A549 (cell line): ENCODE results near the gene ZNF750. TPM values are rescaled to one million over a fixed set of nuclear protein-coding genes. Genes with fewer than 3 reads are reported as not detected.

Experiments
- ATAC-seq, 2 experiments: fragments of 200-7000 bp in 1 of 2; fragments of >200 bp in 1 of 2; cut with Nextera tagmentation in 1 of 2; cut with Tn5 transposase in 1 of 2; 3 replicates each; pipeline versions ENCODE4 v1.8.0 to v1.9.1; 2018 to 2020; ENCODE audit warnings: mild to moderate bottlenecking in 1 of 2, moderate library complexity in 1 of 2
- CTCF ChIA-PET: fragments of 300-600 bp; sonication (Branson Sonifier 250); formaldehyde crosslinking; extraction: SDS; loops from one replicate; lab custom pipeline; 2021; ENCODE audit warnings: antibody characterized with exemption, inconsistent platforms; lab: Yijun Ruan, JAX
- POLR2A ChIA-PET: fragments of 350-600 bp; formaldehyde crosslinking; extraction: SDS; loops from one replicate; lab custom pipeline; 2021; ENCODE audit warnings: antibody characterized with exemption, inconsistent platforms; lab: Yijun Ruan, JAX
- DNase-seq, 2 experiments: peaks; one replicate each; pipeline versions ENCODE4 v3.0.0 to v3.0.0-alpha.2; 2011 to 2016; ENCODE audit warnings: low read depth in 1 of 2, low spot score in 1 of 2
- FAIRE-seq: peaks from 2 replicates; lab custom pipeline; 2011; peaks lifted over from hg19 to GRCh38; lab: Jason Lieb, UNC
- H3K27ac ChIP-seq, 2 experiments: fragments of >200 bp; sonication (Bioruptor Twin); formaldehyde crosslinking; 3 replicates each; pipeline ENCODE4 v1.5.1; 2016 to 2017
- H3K4me1 ChIP-seq: fragments of >200 bp; sonication (Bioruptor Twin); formaldehyde crosslinking; 3 replicates; pipeline ENCODE4 v1.6.1; 2016
- H3K4me2 ChIP-seq: fragments of >200 bp; sonication (Bioruptor Twin); formaldehyde crosslinking; 3 replicates; pipeline ENCODE4 v1.6.1; 2016
- H3K4me3 ChIP-seq: fragments of >200 bp; sonication (Bioruptor Twin); formaldehyde crosslinking; 3 replicates; pipeline ENCODE4 v1.5.1; 2016
- H3K9me3 ChIP-seq: fragments of >200 bp; sonication (Bioruptor Twin); formaldehyde crosslinking; 3 replicates; pipeline ENCODE4 v1.6.1; 2016
- BHLHE40 ChIP-seq: IDR thresholded peaks from 2 replicates; pipeline ENCODE4 v1.6.1; 2012; ENCODE audit warnings: low read depth, low read length, inconsistent platforms
- CBX2 ChIP-seq: fragments of 200-600 bp; sonication (generic); IDR thresholded peaks from 2 replicates; pipeline ENCODE4 v1.6.1; 2016; ENCODE audit warnings: low read depth, mild to moderate bottlenecking, borderline replicate concordance
- CBX8 ChIP-seq: fragments of 200-600 bp; sonication (generic); IDR thresholded peaks from 2 replicates; pipeline ENCODE4 v1.6.1; 2016
- CHD2 ChIP-seq: fragments of 150-350 bp; IDR thresholded peaks from 2 replicates; pipeline ENCODE4 v1.6.1; 2014; ENCODE audit warnings: low read length; ENCODE audit not compliant: partially characterized antibody
- CHD4 ChIP-seq: fragments of 200-600 bp; sonication (generic); IDR thresholded peaks from 2 replicates; pipeline ENCODE4 v1.6.1; 2016; ENCODE audit warnings: antibody characterized with exemption, mild to moderate bottlenecking, borderline replicate concordance
- EHF ChIP-seq: fragments of 250-450 bp; sonication (Bioruptor Pico); IDR thresholded peaks from 2 replicates; pipeline ENCODE4 v1.5.0; 2020; ENCODE audit warnings: mild to moderate bottlenecking
- EHMT2 ChIP-seq: fragments of 200-600 bp; sonication (generic); IDR thresholded peaks from 2 replicates; pipeline ENCODE4 v1.6.1; 2016; ENCODE audit warnings: antibody characterized with exemption, low read depth, mild to moderate bottlenecking, moderate library complexity
- ESRRA ChIP-seq: fragments of 150-350 bp; IDR thresholded peaks from 2 replicates; pipeline ENCODE4 v1.6.1; 2014; ENCODE audit warnings: mild to moderate bottlenecking, low read length, borderline replicate concordance
- FOXS1 ChIP-seq: fragments of 250-450 bp; sonication (Bioruptor Pico); IDR thresholded peaks from 2 replicates; pipeline ENCODE4 v1.5.0; 2020; ENCODE audit warnings: mild to moderate bottlenecking, moderate library complexity
- HDAC2 ChIP-seq: fragments of 200-600 bp; sonication (generic); IDR thresholded peaks from 2 replicates; pipeline ENCODE4 v1.6.1; 2016
- HOXA7 ChIP-seq: fragments of 250-450 bp; sonication (Bioruptor Pico); IDR thresholded peaks from 2 replicates; pipeline ENCODE4 v1.5.0; 2020; ENCODE audit warnings: mild to moderate bottlenecking, moderate library complexity
- JUN ChIP-seq, 2 experiments: fragments of >200 bp; sonication (Bioruptor Twin); formaldehyde crosslinking; IDR thresholded peaks; 2 replicates in 1 of 2; 3 replicates in 1 of 2; pipeline ENCODE4 v1.6.1; 2016 to 2017
- KDM1A ChIP-seq: fragments of 200-600 bp; sonication (generic); IDR thresholded peaks from 2 replicates; pipeline ENCODE4 v1.6.1; 2016; ENCODE audit warnings: low read depth, mild to moderate bottlenecking
- KDM5A ChIP-seq: fragments of 200-600 bp; sonication (generic); IDR thresholded peaks from 2 replicates; pipeline ENCODE4 v1.6.1; 2016; ENCODE audit warnings: antibody characterized with exemption, mild to moderate bottlenecking
- MAZ ChIP-seq: fragments of 150-350 bp; IDR thresholded peaks from 2 replicates; pipeline ENCODE4 v1.6.1; 2014; ENCODE audit warnings: antibody characterized with exemption, low read depth, low read length, borderline replicate concordance
- NFE2L2 ChIP-seq: fragments of 150-350 bp; conservative IDR thresholded peaks from 2 replicates; pipeline ENCODE4 v1.6.1; 2014; ENCODE audit warnings: low read length
- POLR2A ChIP-seq: IDR thresholded peaks from 2 replicates; pipeline ENCODE4 v1.6.1; 2012; ENCODE audit warnings: mild to moderate bottlenecking, low read length
- POLR2AphosphoS2 ChIP-seq: conservative IDR thresholded peaks from 2 replicates; pipeline ENCODE4 v1.6.1; 2012; ENCODE audit warnings: low read length, improper control_type of control experiment, inconsistent platforms
- RARB ChIP-seq: fragments of 250-450 bp; sonication (Bioruptor Pico); IDR thresholded peaks from 2 replicates; pipeline ENCODE4 v1.8.0; 2021; ENCODE audit warnings: mild to moderate bottlenecking, moderate library complexity
- TFCP2L1 ChIP-seq: fragments of 250-450 bp; sonication (Bioruptor Pico); IDR thresholded peaks from 2 replicates; pipeline ENCODE4 v1.5.0; 2021; ENCODE audit warnings: mild to moderate bottlenecking
- TP53 ChIP-seq: fragments of 250-450 bp; sonication (Bioruptor Pico); IDR thresholded peaks from 2 replicates; pipeline ENCODE4 v1.5.0; 2021; ENCODE audit warnings: mild to moderate bottlenecking, moderate library complexity
- ZC3H11A ChIP-seq: fragments of 450-650 bp; IDR thresholded peaks from 2 replicates; pipeline ENCODE4 v1.6.1; 2014; ENCODE audit warnings: antibody characterized with exemption, mild to moderate bottlenecking
- WGBS: methylation state at CpG from one replicate; pipeline ENCODE4 v1.1.6; 2017; ENCODE audit errors: missing lambda C conversion rate; 5-methylcytosine and 5-hydroxymethylcytosine counted together
- polyA plus RNA-seq, 4 experiments: library from polyadenylated mRNA; depleted of rRNA in 3 of 4; stranded (reverse); fragments of >200 nt; fragmentation: RNase III in 1 of 4; extraction: RNeasy Plus Mini Kit Qiagen cat#74134 plus additional on column Dnase treatment in 1 of 4; gene quantifications; 2 replicates in 3 of 4; 3 replicates in 1 of 4; pipeline ENCODE4 v1.2.3, GENCODE V29; 2011 to 2017
- TF ChIP-seq, protein P1 (sequence below): fragments of >200 bp; sonication (Bioruptor Twin); formaldehyde crosslinking; IDR thresholded peaks from 2 replicates; pipeline ENCODE4 v1.6.1; 2016
- TF ChIP-seq, protein P2 (sequence below): fragments of 250-450 bp; sonication (Bioruptor Pico); IDR thresholded peaks from 2 replicates; pipeline ENCODE4 v1.5.0; 2020; ENCODE audit warnings: low read depth, mild to moderate bottlenecking, moderate library complexity

Gene ZNF750
- polyA plus RNA-seq, 2 of the 4 experiments (the other 2 are of a cell fraction): not detected

DNA sequence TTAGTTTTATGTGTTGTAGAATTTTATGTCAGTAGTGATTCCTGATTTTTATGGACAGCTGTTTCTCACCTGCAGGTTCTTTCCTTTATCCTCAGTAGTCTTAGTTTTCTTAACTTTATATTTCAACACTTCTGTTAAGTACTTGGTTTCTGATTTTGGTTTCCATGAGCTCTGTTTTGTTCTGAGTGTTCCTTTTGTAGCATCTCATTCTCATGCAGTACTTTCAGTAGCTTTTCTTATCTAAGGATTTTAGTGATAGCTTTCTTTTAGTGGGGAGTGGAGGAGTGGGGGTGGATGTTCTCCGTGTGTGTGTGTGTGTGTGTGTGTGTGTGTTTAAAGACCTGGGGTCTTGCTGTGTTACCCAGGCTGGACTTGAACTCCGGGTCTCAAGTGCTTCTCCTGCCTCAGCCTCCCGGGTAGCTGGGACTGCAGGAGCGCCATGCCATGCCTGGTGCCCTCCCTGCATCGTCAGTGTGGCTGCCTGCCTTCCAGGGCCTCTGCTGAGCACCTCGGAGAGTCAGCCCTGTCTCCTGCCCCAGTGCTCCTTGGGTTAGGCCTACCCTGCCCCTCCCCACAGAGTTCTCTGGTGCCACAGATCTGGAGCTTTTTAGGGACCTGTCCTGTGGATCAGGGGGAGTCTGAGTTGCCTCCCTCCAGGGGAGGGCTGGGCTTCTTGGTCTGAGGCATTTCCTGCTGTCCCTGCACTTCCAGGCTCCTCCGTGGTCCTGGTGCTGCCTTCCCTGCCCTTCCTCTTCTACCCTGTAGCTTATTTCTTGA is 4.3 kb upstream of the ZNF750 start:
- CTCF ChIA-PET: interaction anchor here (0.6 to 1.7 kb wide), 8 partner anchors 9 to 1741 kb away, joined by 3 to 6 read pairs (median 4); no protein-coding TSS in a partner anchor
- Histone ChIP-seq H3K9me3 (no peaks in the 10 kb centered on the region), H3K4me1 (no peaks in the 10 kb centered on the region), H3K27ac (no peak overlapping the region), H3K4me2 (no peak overlapping the region), H3K4me3 (no peak overlapping the region)
- DNase-seq (no peak), FAIRE-seq (no peak), ATAC-seq (no peak)
- TF ChIP-seq EHMT2 (no peak), TP53 (CRISPR knock-in tag) (no peak), TFCP2L1 (CRISPR knock-in tag) (no peak), MAZ (no peak), HDAC2 (no peak), CHD2 (no peak), HOXA7 (CRISPR knock-in tag) (no peak), CHD4 (no peak), ZC3H11A (no peak), CBX8 (no peak), KDM1A (no peak), RARB (no peak)
- TF ChIP-seq, protein P1, sequence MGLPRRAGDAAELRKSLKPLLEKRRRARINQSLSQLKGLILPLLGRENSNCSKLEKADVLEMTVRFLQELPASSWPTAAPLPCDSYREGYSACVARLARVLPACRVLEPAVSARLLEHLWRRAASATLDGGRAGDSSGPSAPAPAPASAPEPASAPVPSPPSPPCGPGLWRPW: no peak
- POLR2A ChIA-PET: no interaction called here
- WGBS: 74% methylated on average over 7 of the region's 7 CpGs

DNA sequence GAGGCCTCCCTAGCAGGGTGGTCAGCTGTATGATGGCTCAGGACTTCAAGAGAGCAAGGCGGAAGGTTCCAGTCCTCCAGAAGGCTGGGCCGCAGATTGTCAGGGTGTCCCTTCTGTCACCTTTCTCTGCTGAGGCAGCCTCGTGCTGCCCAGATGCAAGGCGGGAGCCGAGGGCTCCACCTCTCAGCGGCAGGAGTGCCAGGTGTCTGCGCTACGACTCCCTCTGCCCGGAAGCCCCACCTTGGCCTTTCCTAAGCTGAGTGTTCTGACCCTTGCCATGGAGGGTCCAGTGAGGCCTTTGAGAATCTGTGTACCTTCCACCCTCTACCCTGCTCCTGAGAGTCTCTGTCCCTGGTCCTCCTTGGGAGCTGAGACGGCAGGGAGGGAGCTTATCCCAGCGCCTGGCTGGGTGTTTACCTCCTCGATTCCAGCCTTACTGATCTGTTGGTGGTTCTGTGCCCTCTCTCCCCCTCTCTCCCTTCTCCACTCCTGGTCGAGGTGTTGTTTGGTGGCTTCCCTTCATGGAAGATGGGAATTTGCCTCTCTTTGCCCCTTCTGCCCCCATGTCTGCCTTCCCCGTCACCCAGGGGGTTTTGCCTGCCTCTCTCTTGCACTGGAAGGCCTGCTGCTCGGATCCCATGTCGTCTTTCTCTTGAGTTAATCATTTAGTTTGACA is 2.2 kb upstream of the ZNF750 start:
- 82% methylated on average over 16 of the region's 16 CpGs for WGBS
- Histone ChIP-seq H3K27ac (no peak overlapping the region), H3K4me2 (no peak overlapping the region), H3K9me3 (no peaks in the 10 kb centered on the region), H3K4me1 (no peaks in the 10 kb centered on the region), H3K4me3 (no peak overlapping the region)
- FAIRE-seq (no peak), ATAC-seq (peak in 1 of 2 experiments; percentile 16; a peak in 2 of 6 replicates), DNase-seq (no peak)
- TF ChIP-seq, protein P2, sequence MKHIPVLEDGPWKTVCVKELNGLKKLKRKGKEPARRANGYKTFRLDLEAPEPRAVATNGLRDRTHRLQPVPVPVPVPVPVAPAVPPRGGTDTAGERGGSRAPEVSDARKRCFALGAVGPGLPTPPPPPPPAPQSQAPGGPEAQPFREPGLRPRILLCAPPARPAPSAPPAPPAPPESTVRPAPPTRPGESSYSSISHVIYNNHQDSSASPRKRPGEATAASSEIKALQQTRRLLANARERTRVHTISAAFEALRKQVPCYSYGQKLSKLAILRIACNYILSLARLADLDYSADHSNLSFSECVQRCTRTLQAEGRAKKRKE (CRISPR knock-in tag): no peak
- TF ChIP-seq ZC3H11A (no peak), EHF (CRISPR knock-in tag) (no peak), JUN (IDR thresholded peaks at IDR 0.05) (no peak), CBX2 (no peak), CBX8 (no peak), EHMT2 (no peak), KDM5A (no peak), POLR2AphosphoS2 (no peak), NFE2L2 (no peak)
- ChIA-PET POLR2A (no interaction called here), CTCF (interaction anchor here (1.0 kb wide), 1 partner anchor 31 kb away, joined by 3 read pairs; no protein-coding TSS in a partner anchor)

DNA sequence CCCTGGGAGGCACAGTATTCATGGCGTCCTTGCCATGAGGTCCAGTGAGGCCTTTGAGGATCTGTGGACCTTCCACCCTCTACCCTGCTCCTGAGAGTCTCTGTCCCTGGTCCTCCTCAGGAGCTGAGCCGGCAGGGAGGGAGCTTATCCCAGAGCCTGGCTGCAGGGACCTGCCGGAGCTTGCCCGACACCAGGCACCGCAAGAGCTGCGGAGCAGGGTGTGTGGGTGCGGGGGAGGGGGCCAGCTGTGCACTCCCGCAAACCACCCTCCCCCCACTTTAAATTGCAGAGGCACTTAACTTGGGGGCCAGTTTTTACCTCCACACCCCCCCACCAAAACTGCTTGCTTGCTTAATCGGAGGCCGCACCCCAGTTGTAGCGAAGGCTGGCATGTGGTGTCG is 609 bp upstream of the ZNF750 start:
- TF ChIP-seq FOXS1 (CRISPR knock-in tag) (no peak), CBX8 (no peak), ESRRA (no peak), POLR2A (no peak), HDAC2 (no peak), JUN (IDR thresholded peaks at IDR 0.05) (no peak), EHMT2 (no peak), BHLHE40 (no peak)
- no peaks in the 10 kb centered on the region for H3K9me3 ChIP-seq
- no peak overlapping the region for H3K4me2 ChIP-seq
- H3K4me3 ChIP-seq: no peak overlapping the region
- DNase-seq (no peak), FAIRE-seq (no peak), ATAC-seq (no peak)
- CTCF ChIA-PET: interaction anchor here (0.9 to 1.1 kb wide), 2 partner anchors 8 to 17 kb away, joined by 3 to 6 read pairs; no protein-coding TSS in a partner anchor
- H3K4me1 ChIP-seq: no peaks in the 10 kb centered on the region
- H3K27ac ChIP-seq: no peak overlapping the region
- WGBS: 95% methylated on average over 12 of the region's 12 CpGs
- POLR2A ChIA-PET: interaction anchor here (0.7 kb wide), 1 partner anchor 360 kb away, joined by 6 read pairs; no protein-coding TSS in a partner anchor
